CD4-positive, CD25-positive, alpha-beta regulatory T cell (primary cell): ENCODE data around the gene CPTP. TPM values are rescaled to one million over a fixed set of nuclear protein-coding genes. Genes with fewer than 3 reads are reported as not detected.

Source experiments
- ATAC-seq, 2 donors: fragments of 150-1000 bp; cut with Tn5 transposase; one replicate each; pipeline ENCODE4 v1.10.0; 2021; ENCODE audit warnings: low read depth in 2 of 2, moderate number of reproducible peaks in 2 of 2, moderate library complexity in 1 of 2
- DNase-seq, 3 donors: peaks; one replicate each; pipeline versions ENCODE4 v3.0.0 to v3.0.0-alpha.2; 2012 to 2022; ENCODE audit warnings: mixed read lengths in 1 of 3
- H3K27ac ChIP-seq: one replicate; pipeline ENCODE4 v1.7.0; 2013; ENCODE audit warnings: mild to moderate bottlenecking, low read length; ENCODE audit not compliant: insufficient read depth, poor library complexity, severe bottlenecking
- H3K27me3 ChIP-seq: one replicate; pipeline ENCODE4 v1.7.0; 2013; ENCODE audit warnings: low read length; ENCODE audit not compliant: control insufficient read depth, insufficient read depth
- H3K36me3 ChIP-seq: one replicate; pipeline ENCODE4 v1.7.0; 2013; ENCODE audit warnings: mild to moderate bottlenecking, low read length, moderate library complexity; ENCODE audit not compliant: control insufficient read depth, insufficient read depth
- H3K4me1 ChIP-seq: 2 replicates; pipeline ENCODE4 v1.7.0; 2013; ENCODE audit warnings: mild to moderate bottlenecking, low read length; ENCODE audit not compliant: insufficient read depth, control insufficient read depth, poor library complexity, severe bottlenecking
- H3K4me3 ChIP-seq: one replicate; pipeline ENCODE4 v1.7.0; 2013; ENCODE audit warnings: low read depth, mild to moderate bottlenecking, low read length, moderate library complexity
- H3K9me3 ChIP-seq, 2 experiments: 1 replicate in 1 of 2; 2 replicates in 1 of 2; pipeline ENCODE4 v1.7.0; 2013; ENCODE audit warnings: low read length in 2 of 2, mild to moderate bottlenecking in 1 of 2, moderate library complexity in 1 of 2; ENCODE audit not compliant: control insufficient read depth in 2 of 2
- H3K27ac Mint-ChIP-seq, 3 donors: one replicate each; pipeline ENCODE4 v1.8.0; 2020 to 2022; ENCODE audit warnings: mild to moderate bottlenecking in 3 of 3, mixed read lengths in 3 of 3, moderate library complexity in 2 of 3
- H3K27me3 Mint-ChIP-seq: one replicate; pipeline ENCODE4 v1.8.0; 2022; ENCODE audit warnings: mild to moderate bottlenecking, mixed read lengths
- H3K36me3 Mint-ChIP-seq: one replicate; pipeline ENCODE4 v1.8.0; 2020; ENCODE audit warnings: mixed read lengths
- H3K4me1 Mint-ChIP-seq, 4 donors: one replicate each; pipeline ENCODE4 v1.8.0; 2020 to 2022; ENCODE audit warnings: mixed read lengths in 4 of 4, mild to moderate bottlenecking in 1 of 4
- H3K4me3 Mint-ChIP-seq, 4 donors: one replicate each; pipeline ENCODE4 v1.8.0; 2020 to 2022; ENCODE audit warnings: mild to moderate bottlenecking in 4 of 4, mixed read lengths in 4 of 4, moderate library complexity in 3 of 4
- H3K9me3 Mint-ChIP-seq, 7 donors: one replicate each; pipeline ENCODE4 v1.8.0; 2020 to 2022; ENCODE audit warnings: mixed read lengths in 7 of 7, mild to moderate bottlenecking in 3 of 7, moderate library complexity in 2 of 7
- polyA plus RNA-seq, 4 donors: library from polyadenylated mRNA; unstranded; fragments of 300-500 nt; fragmentation: Illumina TruSeq; gene quantifications; one replicate each; pipeline ENCODE4 v1.2.3, GENCODE V29; 2021
- total RNA-seq: library from RNA; stranded (reverse); gene quantifications from one replicate; pipeline ENCODE4 v1.2.3, GENCODE V29; 2022

CPTP gene
- total and polyA plus RNA-seq, 5 donors from 2014 or later, result 21.4 to 40.1 (median 29.9) TPM

- H3K36me3 Mint-ChIP-seq, result no peaks in the 10 kb centered on the region
- no peaks in the 10 kb centered on the region for H3K9me3 ChIP-seq
- H3K9me3 Mint-ChIP-seq, result no peaks in the 10 kb centered on the region
- H3K36me3 ChIP-seq, result no peaks in the 10 kb centered on the region
- no peak overlapping the region for H3K27ac ChIP-seq
- H3K4me3 Mint-ChIP-seq, result no peak overlapping the region
- ATAC-seq (no peak), DNase-seq (no peak)
- no peaks in the 10 kb centered on the region for H3K27me3 Mint-ChIP-seq
- no peaks in the 10 kb centered on the region for H3K27me3 ChIP-seq
- no peak overlapping the region for H3K4me3 ChIP-seq
- no peak overlapping the region for H3K27ac Mint-ChIP-seq
- peaks cover 0 to 8% (median 0%) of the 10 kb centered on the region in 4 donors for H3K4me1 Mint-ChIP-seq
- H3K4me1 ChIP-seq, result peaks cover 10% of the 10 kb centered on the region
These were observed 24.3 kb upstream of the CPTP start for GRCh38 chr1:1300352-1300739.

- DNase-seq (no peak), ATAC-seq (no peak)
- Histone ChIP-seq H3K27me3 (no peaks in the 10 kb centered on the region), H3K9me3 (no peaks in the 10 kb centered on the region), H3K4me1 (peaks cover 27% of the 10 kb centered on the region), H3K4me3 (no peak overlapping the region), H3K36me3 (no peaks in the 10 kb centered on the region), H3K27ac (no peak overlapping the region)
- Mint-ChIP-seq H3K36me3 (no peaks in the 10 kb centered on the region), H3K9me3 (peaks cover 0 to 3% (median 0%) of the 10 kb centered on the region in 7 donors), H3K27me3 (no peaks in the 10 kb centered on the region), H3K27ac (no peak overlapping the region), H3K4me3 (no peak overlapping the region), H3K4me1 (peaks cover 0 to 24% (median 7%) of the 10 kb centered on the region in 4 donors)
These were observed 22.6 kb upstream of the CPTP start for GRCh38 chr1:1302006-1302430.

DNA sequence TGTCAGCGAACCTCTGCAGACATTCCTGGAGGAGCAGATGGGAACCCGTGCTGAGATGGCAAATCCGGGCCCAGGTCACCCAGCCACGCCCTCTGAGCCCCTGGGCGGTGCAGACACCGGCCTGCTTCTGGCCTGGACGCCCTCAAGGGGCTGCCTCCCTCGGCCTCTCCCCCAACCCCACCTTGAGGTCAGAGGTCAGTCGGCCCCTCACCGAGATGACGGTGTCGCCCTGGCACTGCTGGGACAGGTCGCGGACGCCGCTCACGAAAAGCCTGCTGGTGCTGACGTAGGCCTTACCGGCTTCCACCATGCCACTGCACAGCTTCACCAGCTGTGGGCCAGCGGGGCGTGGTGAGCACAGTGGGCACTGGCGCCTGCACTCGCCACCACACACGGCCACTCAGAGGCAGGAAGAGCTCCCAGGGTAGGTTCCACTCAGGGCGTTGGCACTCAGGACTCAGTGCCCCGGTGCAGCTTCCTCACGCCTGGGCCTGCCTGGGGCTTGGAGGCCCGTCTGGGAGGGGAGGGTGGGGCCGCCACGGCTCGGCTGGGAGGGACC, 21.6 kb upstream of the CPTP start:
- no peaks in the 10 kb centered on the region for H3K27me3 ChIP-seq
- H3K9me3 ChIP-seq, result no peaks in the 10 kb centered on the region
- Mint-ChIP-seq H3K4me1 (peaks cover 0 to 26% (median 8%) of the 10 kb centered on the region in 4 donors), H3K4me3 (no peak overlapping the region), H3K27me3 (no peaks in the 10 kb centered on the region), H3K27ac (no peak overlapping the region), H3K9me3 (peaks cover 0 to 3% (median 0%) of the 10 kb centered on the region in 7 donors), H3K36me3 (no peaks in the 10 kb centered on the region)
- no peak overlapping the region for H3K4me3 ChIP-seq
- H3K4me1 ChIP-seq, result peaks cover 30% of the 10 kb centered on the region
- DNase-seq (no peak), ATAC-seq (no peak)
- no peak overlapping the region for H3K27ac ChIP-seq
- H3K36me3 ChIP-seq, result no peaks in the 10 kb centered on the region

DNA sequence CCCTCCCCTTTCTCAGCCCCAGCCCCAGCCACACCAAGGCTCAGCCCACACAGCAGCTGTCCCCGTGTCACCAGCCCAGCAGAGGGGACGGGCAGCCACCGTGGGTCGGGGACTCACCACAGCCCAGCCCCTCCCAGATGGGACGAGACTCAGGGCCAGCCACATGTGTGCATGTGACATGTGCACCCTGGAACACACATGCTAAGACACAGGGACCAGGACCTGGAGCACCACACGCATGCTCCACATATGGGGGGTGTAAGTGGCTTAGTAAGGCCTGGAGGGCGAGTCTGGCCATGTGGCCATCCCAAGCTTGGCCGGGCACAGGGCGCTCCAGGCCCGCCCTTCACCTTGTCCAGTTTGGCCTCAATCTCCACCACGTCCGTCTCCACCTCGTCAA, 20.9 kb upstream of the CPTP start:
- H3K4me3 Mint-ChIP-seq, result peak overlapping the region in 1 of 4 donors; percentile 38
- Histone ChIP-seq H3K4me1 (peaks cover 31% of the 10 kb centered on the region), H3K9me3 (no peaks in the 10 kb centered on the region), H3K36me3 (no peaks in the 10 kb centered on the region), H3K27me3 (no peaks in the 10 kb centered on the region), H3K4me3 (no peak overlapping the region), H3K27ac (no peak overlapping the region)
- H3K9me3 Mint-ChIP-seq, result peaks cover 0 to 3% (median 0%) of the 10 kb centered on the region in 7 donors
- ATAC-seq (no peak), DNase-seq (no peak)
- no peaks in the 10 kb centered on the region for H3K36me3 Mint-ChIP-seq
- no peaks in the 10 kb centered on the region for H3K27me3 Mint-ChIP-seq
- H3K4me1 Mint-ChIP-seq, result peaks cover 0 to 26% (median 8%) of the 10 kb centered on the region in 4 donors
- no peak overlapping the region for H3K27ac Mint-ChIP-seq

GRCh38 chr1:1304331-1305299, 20.0 kb upstream of the CPTP start:
- H3K36me3 Mint-ChIP-seq, result no peaks in the 10 kb centered on the region
- Histone ChIP-seq H3K36me3 (no peaks in the 10 kb centered on the region), H3K4me3 (no peak overlapping the region), H3K9me3 (no peaks in the 10 kb centered on the region), H3K27me3 (no peaks in the 10 kb centered on the region), H3K27ac (peak overlapping the region; percentile 66), H3K4me1 (peaks cover 40% of the 10 kb centered on the region)
- no peak for ATAC-seq
- peaks cover 0 to 26% (median 8%) of the 10 kb centered on the region in 4 donors for H3K4me1 Mint-ChIP-seq
- H3K4me3 Mint-ChIP-seq, result peak overlapping the region; percentile 87 to 91 (median 90)
- H3K9me3 Mint-ChIP-seq, result peaks cover 0 to 3% (median 0%) of the 10 kb centered on the region in 7 donors
- H3K27ac Mint-ChIP-seq, result peak overlapping the region in 1 of 3 donors; percentile 69
- H3K27me3 Mint-ChIP-seq, result no peaks in the 10 kb centered on the region
- DNase-seq, result no peak

DNA sequence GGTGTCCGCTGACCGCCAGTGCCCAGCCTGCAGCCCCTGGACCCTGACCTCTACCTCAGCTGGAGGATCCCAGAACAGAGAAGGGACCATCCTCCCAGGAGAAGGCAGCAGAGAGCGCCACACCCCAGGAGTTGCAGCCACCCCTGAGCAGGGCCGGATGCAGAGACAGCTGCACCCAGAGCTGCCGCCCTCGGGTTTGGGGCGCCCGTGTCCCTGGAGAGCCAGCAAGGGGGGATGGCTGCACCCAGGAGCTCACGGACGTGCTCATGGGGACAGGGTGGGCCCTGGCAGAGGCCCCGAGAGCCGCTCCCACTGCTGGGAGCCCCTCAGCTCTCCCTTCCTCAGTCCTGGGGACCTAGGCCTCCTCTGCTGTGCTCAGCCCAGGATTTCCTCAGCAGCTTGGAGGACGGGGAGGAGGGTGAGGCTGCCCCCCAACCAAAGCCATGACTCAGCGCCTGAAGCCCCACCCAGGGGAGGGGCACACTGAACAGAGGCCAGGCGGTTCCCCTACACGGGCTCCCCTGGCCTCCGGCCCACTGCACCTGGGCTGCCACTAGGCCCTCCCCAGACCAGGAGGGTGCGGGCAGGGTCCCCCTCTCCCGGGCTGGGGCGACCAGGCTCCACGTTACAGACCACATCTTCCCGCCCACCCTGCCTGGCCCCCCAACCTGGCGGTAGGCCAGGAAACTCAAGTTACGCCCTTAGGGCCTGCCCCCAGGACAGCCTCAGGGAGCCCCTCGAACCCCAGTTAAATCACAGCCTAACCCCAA, 19.1 kb upstream of the CPTP start:
- Mint-ChIP-seq H3K27ac (peak overlapping the region in 2 of 3 donors; percentile 69 to 90), H3K4me3 (peak overlapping the region; percentile 87 to 91 (median 90)), H3K27me3 (no peaks in the 10 kb centered on the region), H3K36me3 (no peaks in the 10 kb centered on the region), H3K4me1 (peaks cover 0 to 26% (median 8%) of the 10 kb centered on the region in 4 donors), H3K9me3 (peaks cover 0 to 3% (median 0%) of the 10 kb centered on the region in 7 donors)
- Histone ChIP-seq H3K4me3 (no peak overlapping the region), H3K36me3 (no peaks in the 10 kb centered on the region), H3K27me3 (no peaks in the 10 kb centered on the region), H3K9me3 (no peaks in the 10 kb centered on the region), H3K4me1 (peaks cover 46% of the 10 kb centered on the region), H3K27ac (peak overlapping the region; percentile 66)
- ATAC-seq, result peak; percentile 46 to 54
- peak; percentile 53 to 91 (median 63) for DNase-seq

DNA sequence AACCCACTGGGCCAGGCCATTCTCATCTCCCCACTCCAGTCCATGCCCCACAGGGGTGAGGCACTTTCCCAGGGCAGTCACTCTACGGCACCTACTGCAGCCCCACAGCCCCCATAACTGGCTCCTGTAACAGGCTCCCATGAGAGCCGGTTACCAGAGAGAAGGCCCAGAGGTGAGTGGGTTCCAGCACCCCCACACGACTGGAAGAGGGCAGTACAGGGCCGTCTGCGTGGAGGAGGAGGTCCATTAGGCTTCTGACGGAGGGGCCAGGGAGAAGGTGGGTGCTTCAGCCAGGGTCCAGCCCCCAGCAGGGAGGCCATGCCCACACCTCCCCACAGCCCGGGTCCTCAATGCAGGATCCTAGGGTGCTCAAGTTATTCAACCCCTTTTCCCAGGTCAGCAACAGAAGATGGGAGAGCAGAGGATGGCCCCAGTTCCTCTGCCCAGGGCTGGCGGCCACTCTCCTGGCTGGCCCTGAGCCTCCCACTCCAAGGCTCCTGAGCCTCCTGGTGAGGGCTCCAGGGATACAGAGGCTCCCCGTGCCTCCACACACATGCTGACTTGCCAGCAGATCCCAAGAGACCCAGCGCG, 18.4 kb upstream of the CPTP start:
- peak overlapping the region; percentile 87 to 91 (median 90) for H3K4me3 Mint-ChIP-seq
- ATAC-seq, result no peak

More for the DNA sequence above, 18.4 kb upstream of the CPTP start:
- Histone ChIP-seq H3K4me3 (peak overlapping the region; percentile 71), H3K36me3 (peaks cover under 1% of the 10 kb centered on the region), H3K27me3 (no peaks in the 10 kb centered on the region), H3K27ac (peak overlapping the region; percentile 66), H3K4me1 (peaks cover 46% of the 10 kb centered on the region), H3K9me3 (no peaks in the 10 kb centered on the region)
- no peaks in the 10 kb centered on the region for H3K36me3 Mint-ChIP-seq
- peak overlapping the region in 2 of 3 donors; percentile 75 to 90 for H3K27ac Mint-ChIP-seq
- no peaks in the 10 kb centered on the region for H3K27me3 Mint-ChIP-seq
- H3K9me3 Mint-ChIP-seq, result peaks cover 0 to 3% (median 0%) of the 10 kb centered on the region in 7 donors
- peaks cover 0 to 26% (median 8%) of the 10 kb centered on the region in 4 donors for H3K4me1 Mint-ChIP-seq
- peak in 1 of 3 donors; percentile 47 for DNase-seq
